NB4 (cell line): Measurements from ENCODE around the gene GRM7.

Source experiments
- POLR2A ChIP-seq: IDR thresholded peaks from 2 replicates; pipeline ENCODE4 v1.6.1; 2011; ENCODE audit warnings: mild to moderate bottlenecking; ENCODE audit not compliant: insufficient read length; ENCODE audit errors: extremely low read depth
- TF ChIP-seq, protein P1 (sequence below): IDR thresholded peaks from one replicate; pipeline ENCODE4 v1.5.1; 2012; ENCODE audit warnings: low read depth, low read length
- TF ChIP-seq, protein P2 (sequence below): IDR thresholded peaks from 2 replicates; pipeline ENCODE4 v1.6.1; 2011; ENCODE audit warnings: low read depth, low read length

- TF ChIP-seq POLR2A = no peak
- TF ChIP-seq, protein P1, sequence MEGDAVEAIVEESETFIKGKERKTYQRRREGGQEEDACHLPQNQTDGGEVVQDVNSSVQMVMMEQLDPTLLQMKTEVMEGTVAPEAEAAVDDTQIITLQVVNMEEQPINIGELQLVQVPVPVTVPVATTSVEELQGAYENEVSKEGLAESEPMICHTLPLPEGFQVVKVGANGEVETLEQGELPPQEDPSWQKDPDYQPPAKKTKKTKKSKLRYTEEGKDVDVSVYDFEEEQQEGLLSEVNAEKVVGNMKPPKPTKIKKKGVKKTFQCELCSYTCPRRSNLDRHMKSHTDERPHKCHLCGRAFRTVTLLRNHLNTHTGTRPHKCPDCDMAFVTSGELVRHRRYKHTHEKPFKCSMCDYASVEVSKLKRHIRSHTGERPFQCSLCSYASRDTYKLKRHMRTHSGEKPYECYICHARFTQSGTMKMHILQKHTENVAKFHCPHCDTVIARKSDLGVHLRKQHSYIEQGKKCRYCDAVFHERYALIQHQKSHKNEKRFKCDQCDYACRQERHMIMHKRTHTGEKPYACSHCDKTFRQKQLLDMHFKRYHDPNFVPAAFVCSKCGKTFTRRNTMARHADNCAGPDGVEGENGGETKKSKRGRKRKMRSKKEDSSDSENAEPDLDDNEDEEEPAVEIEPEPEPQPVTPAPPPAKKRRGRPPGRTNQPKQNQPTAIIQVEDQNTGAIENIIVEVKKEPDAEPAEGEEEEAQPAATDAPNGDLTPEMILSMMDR = no peak
- TF ChIP-seq, protein P2, sequence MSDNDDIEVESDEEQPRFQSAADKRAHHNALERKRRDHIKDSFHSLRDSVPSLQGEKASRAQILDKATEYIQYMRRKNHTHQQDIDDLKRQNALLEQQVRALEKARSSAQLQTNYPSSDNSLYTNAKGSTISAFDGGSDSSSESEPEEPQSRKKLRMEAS = no peak
Measured at GRCh38 chr3:7658294-7658693, 797.4 kb downstream of the GRM7 start.
